ENCODE results near the gene BEND6. TPM values are rescaled to one million over a fixed set of nuclear protein-coding genes. Genes with fewer than 3 reads are reported as not detected.
"Not testable (repeated sequence)": the region's sequence is repeated elsewhere in the genome, so short reads cannot be mapped to it uniquely, and the experiment has no call there.

BEND6 gene
- total RNA-seq, 1 donor from 2014 or later = 2.7 TPM

DNA sequence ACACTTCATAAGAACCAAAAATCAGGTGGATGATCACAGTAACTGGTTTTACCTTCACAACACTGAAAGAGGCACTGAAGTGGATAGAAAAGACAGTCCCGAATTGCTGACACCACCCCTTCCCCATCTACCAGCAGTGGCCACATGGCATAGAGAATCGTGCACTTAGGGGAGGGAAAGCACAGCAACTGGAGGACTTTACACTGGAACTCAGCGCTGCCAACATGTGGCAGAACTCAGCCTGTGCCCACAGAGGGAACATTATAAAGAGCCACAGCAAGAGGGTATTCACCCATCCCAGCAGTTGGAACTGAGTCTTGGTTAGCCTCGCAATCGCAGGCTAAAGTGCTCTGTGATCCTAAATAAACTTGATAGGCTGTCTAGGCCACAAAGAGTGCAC lies 85.1 kb downstream of the BEND6 start:
- H3K36me3 ChIP-seq (ENCODE audit: control insufficient read depth, insufficient read depth, low read length) = no peaks in the 10 kb centered on the region
- TF ChIP-seq, protein P1, sequence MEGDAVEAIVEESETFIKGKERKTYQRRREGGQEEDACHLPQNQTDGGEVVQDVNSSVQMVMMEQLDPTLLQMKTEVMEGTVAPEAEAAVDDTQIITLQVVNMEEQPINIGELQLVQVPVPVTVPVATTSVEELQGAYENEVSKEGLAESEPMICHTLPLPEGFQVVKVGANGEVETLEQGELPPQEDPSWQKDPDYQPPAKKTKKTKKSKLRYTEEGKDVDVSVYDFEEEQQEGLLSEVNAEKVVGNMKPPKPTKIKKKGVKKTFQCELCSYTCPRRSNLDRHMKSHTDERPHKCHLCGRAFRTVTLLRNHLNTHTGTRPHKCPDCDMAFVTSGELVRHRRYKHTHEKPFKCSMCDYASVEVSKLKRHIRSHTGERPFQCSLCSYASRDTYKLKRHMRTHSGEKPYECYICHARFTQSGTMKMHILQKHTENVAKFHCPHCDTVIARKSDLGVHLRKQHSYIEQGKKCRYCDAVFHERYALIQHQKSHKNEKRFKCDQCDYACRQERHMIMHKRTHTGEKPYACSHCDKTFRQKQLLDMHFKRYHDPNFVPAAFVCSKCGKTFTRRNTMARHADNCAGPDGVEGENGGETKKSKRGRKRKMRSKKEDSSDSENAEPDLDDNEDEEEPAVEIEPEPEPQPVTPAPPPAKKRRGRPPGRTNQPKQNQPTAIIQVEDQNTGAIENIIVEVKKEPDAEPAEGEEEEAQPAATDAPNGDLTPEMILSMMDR (IDR thresholded peaks at IDR 0.05; ENCODE audit: insufficient read depth, low read length, poor library complexity, severe bottlenecking) = peak; percentile 10
- no peak for DNase-seq (ENCODE audit: low read depth)

DNA sequence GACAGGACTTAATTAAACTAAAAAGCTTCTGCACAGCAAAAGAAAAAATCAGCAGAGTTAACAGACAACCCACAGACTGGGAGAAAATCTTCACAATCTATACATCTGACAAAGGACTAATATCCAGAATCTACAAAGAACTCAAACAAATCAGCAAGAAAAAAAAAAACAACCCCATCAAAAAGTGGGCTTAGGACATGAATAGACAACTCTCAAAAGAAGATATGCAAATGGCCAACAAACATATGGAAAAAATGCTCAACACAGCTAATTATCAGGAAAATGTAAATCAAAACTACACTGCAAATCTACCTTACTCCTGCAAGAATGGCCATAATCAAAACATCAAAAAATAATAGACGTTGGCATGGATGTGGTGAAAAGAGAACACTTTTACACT lies 89.2 kb downstream of the BEND6 start:
- not testable (repeated sequence) for H3K36me3 ChIP-seq (ENCODE audit: control insufficient read depth, insufficient read depth, low read length); DNase-seq (ENCODE audit: low read depth); H3K4me3 ChIP-seq (ENCODE audit: low read depth, low read length); H3K27me3 ChIP-seq (ENCODE audit: control insufficient read depth, insufficient read depth, low read length)

More for the DNA sequence above, 85.1 kb downstream of the BEND6 start:
- Histone ChIP-seq H3K27me3 (ENCODE audit: control insufficient read depth, insufficient read depth, low read length) (no peaks in the 10 kb centered on the region), H3K4me3 (ENCODE audit: low read depth, low read length) (no peak overlapping the region)

DNA sequence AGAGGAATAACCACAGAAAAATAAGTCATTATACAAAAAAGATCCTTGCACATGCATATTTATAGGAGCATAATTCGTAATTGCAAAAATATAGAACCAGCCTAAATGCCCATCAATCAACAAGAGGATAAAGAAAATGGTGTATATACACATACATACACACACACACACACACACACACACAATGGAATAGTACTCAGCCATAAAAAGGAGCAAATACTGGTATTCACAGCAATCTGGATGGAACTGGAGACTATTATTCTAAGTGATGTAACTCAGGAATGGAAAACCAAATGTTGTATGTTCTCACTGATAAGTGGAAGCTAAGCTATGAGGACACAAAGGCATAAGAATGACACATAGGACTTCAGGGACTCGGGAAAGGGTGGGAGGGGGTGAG lies 89.7 kb downstream of the BEND6 start:
- DNase-seq (ENCODE audit: low read depth) = no peak
- Histone ChIP-seq H3K27me3 (ENCODE audit: control insufficient read depth, insufficient read depth, low read length) (no peaks in the 10 kb centered on the region), H3K4me3 (ENCODE audit: low read depth, low read length) (no peak overlapping the region), H3K36me3 (ENCODE audit: control insufficient read depth, insufficient read depth, low read length) (no peaks in the 10 kb centered on the region)
- TF ChIP-seq, protein P1 (IDR thresholded peaks at IDR 0.05; ENCODE audit: insufficient read depth, low read length, poor library complexity, severe bottlenecking) = no peak

DNA sequence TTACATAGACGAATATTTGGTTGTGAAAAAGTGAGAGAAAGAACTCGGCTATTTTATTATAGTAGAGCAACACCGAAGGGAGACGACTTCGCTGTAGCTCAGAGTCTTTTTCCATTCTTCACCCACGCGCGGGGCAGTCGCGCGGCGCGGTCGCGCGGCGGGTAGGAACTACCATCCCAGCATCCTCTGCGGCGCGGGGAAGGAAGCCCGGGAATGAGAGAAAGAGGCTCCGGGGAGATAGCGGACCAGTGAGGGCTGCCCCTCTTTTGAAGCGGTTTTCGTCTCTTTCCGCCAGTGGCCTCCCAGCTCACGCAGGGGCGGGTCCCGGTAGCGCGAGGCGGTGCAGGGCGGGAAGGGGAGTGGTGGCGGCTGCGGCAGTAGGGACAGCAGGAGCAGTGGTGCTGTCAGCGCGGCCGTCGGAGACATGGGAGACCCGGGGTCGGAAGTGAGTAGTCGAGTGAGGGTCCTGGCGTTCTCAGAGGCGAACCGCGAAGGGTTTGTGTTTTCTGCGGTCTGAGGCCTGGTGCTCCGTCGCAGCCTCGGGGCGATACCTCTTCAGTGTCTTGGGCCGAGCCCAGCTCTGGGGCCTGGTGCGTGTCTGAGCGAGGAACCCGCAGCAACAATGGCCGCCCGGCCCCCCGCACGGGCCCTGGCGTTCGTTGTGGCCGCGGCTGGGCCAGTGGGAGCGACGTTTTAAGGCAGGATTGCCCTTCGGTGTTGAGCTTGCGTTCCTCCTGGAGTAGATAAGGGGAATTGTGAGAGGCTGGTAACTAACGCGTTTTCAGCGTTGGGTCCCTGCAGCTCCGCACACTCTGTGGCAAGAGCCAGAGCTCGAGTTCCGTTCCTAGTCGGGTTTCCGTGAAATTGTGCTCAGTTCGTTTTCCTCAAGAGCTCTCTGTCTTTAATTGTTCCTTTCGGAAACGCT lies 91.7 kb downstream of the BEND6 start, which contains the start of gene KIAA1586:
TSS of gene KIAA1586 (plus strand) at position 362 of the 925 bp plus-strand sequence. CDS start at position 425, 63 bp downstream.
- H3K27me3 ChIP-seq (ENCODE audit: control insufficient read depth, insufficient read depth, low read length); H3K36me3 ChIP-seq (ENCODE audit: control insufficient read depth, insufficient read depth, low read length): not testable (repeated sequence)
- peak; percentile 41 for DNase-seq (ENCODE audit: low read depth)

DNA sequence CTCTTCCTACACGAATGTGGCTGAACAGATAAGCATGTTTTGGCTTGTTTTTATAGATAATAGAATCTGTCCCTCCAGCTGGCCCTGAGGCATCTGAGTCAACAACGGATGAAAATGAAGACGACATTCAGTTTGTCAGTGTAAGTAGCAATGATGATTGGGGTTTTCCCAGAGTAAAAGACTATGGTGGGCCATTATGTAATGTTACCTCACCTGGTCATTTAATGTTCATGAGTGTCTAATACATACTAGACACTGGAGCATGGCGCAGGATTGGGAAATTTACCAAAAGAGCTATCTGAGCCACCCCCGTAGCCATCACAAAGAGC lies 92.3 kb downstream of the BEND6 start:
- not testable (repeated sequence) for DNase-seq (ENCODE audit: low read depth); H3K4me3 ChIP-seq (ENCODE audit: low read depth, low read length); H3K27me3 ChIP-seq (ENCODE audit: control insufficient read depth, insufficient read depth, low read length); H3K36me3 ChIP-seq (ENCODE audit: control insufficient read depth, insufficient read depth, low read length)

More for the DNA sequence above, 91.7 kb downstream of the BEND6 start, which contains the start of gene KIAA1586:
- peak within 1 kb of the TSS; percentile 44 for H3K4me3 ChIP-seq (ENCODE audit: low read depth, low read length)

DNA sequence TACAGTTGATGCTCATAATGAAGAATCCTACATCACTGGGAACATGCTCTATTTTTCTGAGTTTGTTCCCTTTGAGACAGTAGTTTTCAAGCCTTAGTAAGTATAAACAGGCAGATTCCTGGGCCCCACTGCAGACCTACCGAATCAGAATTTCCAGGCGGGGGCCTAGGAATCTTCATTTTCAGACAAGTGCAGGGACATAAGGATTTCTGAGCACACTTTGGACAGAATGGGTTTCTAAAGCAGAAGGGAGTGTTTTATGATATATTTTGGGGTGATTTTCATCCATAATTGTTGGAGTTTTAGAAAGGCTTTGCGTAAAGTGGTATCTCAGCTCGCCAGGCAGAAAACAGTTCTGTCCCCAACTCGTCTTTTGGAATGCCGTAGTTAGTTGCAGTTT lies 93.0 kb downstream of the BEND6 start:
- H3K27me3 ChIP-seq (ENCODE audit: control insufficient read depth, insufficient read depth, low read length); DNase-seq (ENCODE audit: low read depth); H3K4me3 ChIP-seq (ENCODE audit: low read depth, low read length); H3K36me3 ChIP-seq (ENCODE audit: control insufficient read depth, insufficient read depth, low read length): not testable (repeated sequence)

DNA sequence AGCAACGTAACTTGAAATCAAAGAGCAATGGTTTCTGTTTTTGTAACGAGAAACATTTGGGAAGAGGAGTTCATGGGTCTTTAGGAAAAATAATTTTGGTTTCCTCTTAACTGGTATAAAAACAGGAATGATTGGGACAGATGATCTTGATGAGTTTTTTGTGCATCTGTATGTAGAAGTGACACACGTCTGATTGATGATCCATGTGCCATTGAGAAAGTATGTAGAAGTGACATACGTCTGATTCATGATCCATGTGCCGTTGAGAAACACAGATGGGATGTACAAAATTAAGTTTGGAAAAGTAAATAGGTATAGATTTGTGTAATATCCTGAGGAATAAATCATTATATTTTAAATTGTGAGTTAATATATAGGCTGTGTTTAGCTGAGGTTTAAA lies 93.7 kb downstream of the BEND6 start:
- Histone ChIP-seq H3K36me3 (ENCODE audit: control insufficient read depth, insufficient read depth, low read length) (no peaks in the 10 kb centered on the region), H3K4me3 (ENCODE audit: low read depth, low read length) (no peak overlapping the region), H3K27me3 (ENCODE audit: control insufficient read depth, insufficient read depth, low read length) (no peaks in the 10 kb centered on the region)
- DNase-seq (ENCODE audit: low read depth) = no peak
- TF ChIP-seq, protein P1 (IDR thresholded peaks at IDR 0.05; ENCODE audit: insufficient read depth, low read length, poor library complexity, severe bottlenecking) = no peak

DNA sequence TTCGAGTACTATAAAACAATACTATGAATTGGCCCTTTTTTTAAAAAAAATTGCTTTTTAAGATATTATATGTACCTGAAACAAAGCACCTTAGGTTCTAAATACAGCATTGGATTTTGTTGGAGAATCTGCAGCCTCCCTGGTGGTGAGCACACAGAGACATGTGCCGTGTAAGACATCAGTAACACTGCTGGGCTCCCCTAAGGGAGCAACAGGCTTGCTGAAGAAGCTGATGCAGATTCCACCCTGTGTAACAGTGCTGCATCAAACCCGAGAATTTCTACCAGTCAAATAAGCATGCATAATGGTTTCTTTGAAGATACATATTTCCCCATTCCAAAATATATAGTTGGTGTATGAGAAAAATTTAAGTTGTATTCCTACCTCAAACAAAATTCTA lies 108.9 kb downstream of the BEND6 start:
- H3K36me3 ChIP-seq (ENCODE audit: control insufficient read depth, insufficient read depth, low read length) = no peaks in the 10 kb centered on the region
- H3K4me3 ChIP-seq (ENCODE audit: low read depth, low read length) = no peak overlapping the region
- DNase-seq (ENCODE audit: low read depth) = no peak
- TF ChIP-seq, protein P1 (IDR thresholded peaks at IDR 0.05; ENCODE audit: insufficient read depth, low read length, poor library complexity, severe bottlenecking) = no peak
- no peaks in the 10 kb centered on the region for H3K27me3 ChIP-seq (ENCODE audit: control insufficient read depth, insufficient read depth, low read length)

Data from kidney epithelial cell (primary cell).